HG03457 (cell line): ENCODE results near the gene GABRG3.

Source experiments
- ATAC-seq: cut with Tn5 transposase; IDR thresholded peaks from one replicate; pipeline ENCODE4 v1.9.1; 2021; ENCODE audit warnings: moderate number of reproducible peaks; ENCODE audit not compliant: unreplicated experiment

The GABRG3 gene

DNA sequence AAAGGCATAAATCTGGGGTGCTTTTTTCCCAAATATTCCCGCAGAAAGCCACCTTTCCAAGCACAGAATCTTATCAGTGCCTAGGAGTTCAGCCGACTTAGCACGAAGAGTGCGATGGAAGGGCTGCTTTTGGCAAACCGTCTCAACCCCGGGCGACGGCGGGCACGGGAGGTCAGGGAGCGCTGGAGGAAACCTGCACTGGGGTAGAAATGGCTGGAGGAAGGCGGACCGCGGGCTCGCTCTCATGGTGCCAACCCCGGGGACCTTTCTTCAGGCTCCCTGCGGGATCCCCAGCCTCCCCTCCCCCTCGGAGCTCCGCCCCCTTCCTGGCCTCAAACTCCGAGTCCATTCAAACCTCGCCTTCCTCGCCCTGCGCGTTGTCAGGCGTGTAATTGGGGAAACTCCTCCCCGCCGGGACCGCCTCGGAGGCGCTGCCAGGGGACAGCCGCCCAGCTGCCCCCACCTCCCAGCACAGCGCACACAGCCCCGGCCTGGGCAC is at the start of gene GABRG3:
Gene GABRG3 (plus strand): TSS at position 470 of the 499 bp plus-strand sequence.
- ATAC-seq = no peak

DNA sequence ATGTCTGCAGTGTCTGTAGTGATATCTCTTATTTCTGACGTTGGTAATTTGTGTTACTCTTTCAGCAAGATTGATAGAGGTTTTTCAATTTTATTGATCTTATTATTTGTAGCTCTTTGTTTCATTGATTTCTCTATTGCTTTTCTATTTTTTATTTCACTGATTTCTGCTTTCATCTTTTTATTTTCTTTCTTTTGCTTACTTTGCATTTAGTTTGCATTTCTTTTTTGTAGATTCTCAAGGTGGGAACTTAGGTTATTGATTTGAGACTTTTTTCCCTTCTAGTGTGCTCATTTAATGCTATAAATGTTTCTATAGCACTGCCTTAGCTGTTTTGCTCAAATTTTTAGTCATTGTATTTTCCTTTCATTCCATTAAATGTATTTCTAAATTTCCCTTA is 49.5 kb upstream of the GABRG3 start:
- ATAC-seq = no peak

DNA sequence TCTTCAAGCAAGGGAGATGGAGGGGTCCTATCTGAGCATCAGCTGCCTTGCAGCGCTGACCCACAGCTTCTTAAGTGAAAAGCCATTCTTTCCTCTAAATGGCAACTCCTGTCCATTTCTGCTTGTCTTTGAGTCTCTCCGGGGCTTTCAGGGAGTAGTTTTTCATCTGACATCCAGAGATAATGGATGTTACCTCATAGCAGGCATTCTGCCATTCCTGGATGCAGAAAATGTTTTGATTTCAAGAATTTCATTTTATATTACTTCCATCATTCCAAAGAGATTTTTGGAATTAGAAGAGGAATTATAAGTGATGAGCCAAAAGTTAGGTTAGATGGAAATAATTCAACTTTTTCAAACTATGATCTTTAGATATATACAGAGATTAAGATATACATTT is 44.9 kb upstream of the GABRG3 start:
- no peak for ATAC-seq

DNA sequence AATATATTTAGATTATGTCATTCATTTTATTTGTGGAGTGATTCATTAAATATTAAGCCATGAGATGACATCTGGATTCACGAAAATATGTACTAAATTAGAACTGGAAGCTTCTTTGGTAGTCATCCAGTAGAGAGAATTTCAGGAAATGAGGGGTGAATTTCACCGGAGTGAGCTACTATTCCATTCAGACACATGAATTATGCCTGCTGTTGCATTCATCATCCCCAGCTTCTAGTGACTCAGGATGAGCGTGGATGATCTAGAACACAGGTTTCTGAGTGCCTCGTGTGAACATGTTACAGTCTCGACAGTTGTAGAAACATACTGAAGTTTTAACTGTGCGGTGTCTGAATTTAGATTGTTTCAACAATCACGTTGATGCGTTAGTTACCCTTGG is 42.9 kb upstream of the GABRG3 start:
- ATAC-seq = no peak

DNA sequence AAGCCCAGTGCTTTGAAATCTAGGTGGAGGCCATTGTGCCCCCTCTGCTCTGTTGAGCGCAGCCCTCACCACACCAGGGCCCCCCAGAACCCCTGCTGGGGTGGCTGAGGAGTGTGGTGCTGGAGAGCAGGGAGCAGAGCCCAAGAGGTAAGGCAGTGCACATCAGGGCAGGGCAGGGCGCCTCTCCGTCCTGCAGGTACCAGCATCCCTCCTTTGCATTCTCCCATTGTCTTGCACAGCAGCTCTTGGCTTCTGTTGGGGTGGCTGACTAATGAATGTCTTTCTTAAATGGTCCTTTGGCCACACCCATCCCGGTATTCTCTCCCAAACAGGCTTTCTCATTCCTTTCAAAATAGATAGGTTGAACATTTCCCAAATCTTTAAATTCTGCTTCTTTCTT is 41.4 kb upstream of the GABRG3 start:
- no peak for ATAC-seq

DNA sequence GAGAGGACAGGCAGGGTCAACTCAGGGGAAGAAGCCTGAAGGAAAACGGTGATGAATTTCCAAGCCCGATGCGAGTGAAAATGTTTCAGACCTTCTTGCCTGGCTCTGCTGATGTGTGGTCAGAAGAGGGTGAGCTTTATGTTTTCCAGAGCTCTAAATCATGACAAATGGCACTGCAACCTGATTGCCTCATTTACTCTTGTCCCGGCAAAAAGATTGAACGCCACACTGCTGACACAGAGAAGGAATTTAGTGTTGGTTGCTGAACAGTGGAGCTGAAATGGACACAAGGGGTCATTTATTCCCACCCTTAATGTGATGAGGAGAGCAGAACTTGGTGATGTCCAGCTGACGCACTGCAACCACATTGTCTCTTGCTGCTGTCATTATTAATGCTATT is 36.1 kb upstream of the GABRG3 start:
- ATAC-seq = no peak

DNA sequence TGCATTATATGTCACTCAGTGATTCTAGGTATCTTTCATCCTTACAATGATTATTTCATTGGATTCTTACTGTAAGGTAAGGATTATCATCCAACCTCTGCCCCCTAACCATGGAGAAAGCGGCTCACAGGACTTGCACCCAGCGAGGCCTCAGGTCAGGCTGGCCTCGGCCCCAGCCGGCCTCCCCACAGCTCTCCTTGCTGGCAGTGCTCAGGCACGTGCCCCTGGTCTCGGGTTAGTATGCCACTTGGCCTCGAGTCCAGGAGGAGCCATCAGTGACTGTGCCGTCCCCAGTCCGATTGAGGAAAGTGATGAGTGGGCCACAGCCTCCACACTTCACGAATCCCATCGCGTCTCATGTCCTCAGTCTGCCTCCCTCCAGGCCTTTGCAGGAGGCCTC is 35.7 kb upstream of the GABRG3 start:
- ATAC-seq = no peak

DNA sequence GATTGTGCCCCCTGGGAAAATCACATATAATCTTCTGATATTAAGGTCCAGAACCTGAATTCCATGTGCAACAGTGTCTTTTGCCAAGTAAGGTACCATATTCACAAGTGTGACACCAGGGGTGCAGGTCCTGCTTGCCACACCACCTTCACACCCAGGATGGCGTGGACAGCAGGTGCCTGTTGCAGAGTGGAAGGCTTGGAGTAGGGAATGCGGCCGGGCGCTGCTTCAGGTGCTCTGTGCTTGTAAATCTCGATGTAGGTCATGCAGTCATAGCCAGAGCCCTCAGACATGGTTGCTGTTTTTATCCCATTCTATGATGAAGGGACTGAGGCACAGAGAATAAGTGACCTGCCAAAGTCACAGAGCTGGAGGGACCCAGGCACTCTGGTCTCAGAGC is 34.5 kb upstream of the GABRG3 start:
- ATAC-seq = no peak

DNA sequence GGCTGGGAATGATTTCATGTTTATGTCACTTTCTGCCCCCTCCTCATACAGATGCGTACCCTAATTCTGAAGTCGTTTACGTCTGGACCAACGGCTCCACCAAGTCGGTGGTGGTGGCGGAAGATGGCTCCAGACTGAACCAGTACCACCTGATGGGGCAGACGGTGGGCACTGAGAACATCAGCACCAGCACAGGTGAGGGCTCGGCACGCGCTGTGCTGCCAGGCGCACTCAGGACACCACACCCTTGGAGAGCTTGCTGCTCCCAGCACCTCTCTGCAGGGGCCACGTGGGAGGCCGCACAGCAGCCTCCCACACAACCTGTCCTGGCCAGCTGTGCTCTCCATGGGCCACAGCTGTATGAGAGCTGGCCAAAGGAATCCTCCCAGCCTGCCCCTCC is 33.8 kb upstream of the GABRG3 start:
- ATAC-seq = no peak

DNA sequence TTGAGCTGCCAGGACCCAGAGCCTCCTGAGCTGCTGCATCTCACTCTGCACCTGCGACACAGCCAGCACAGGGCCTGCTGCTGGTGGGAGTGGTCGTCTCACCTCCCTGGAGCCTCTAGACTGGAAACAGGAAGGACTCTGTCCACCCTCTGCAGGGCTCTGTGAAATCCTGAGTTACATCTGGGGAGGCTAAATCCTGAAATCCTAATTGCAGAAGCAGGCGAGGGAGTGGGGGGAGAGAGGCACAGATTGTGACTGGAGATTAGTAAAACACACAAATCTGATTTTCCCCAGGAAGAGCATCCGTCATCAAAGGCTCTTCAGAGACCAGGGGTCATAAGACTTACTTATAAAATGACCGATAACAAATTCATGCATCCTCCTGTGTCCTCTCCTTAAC is 31.6 kb upstream of the GABRG3 start:
- no peak for ATAC-seq

DNA sequence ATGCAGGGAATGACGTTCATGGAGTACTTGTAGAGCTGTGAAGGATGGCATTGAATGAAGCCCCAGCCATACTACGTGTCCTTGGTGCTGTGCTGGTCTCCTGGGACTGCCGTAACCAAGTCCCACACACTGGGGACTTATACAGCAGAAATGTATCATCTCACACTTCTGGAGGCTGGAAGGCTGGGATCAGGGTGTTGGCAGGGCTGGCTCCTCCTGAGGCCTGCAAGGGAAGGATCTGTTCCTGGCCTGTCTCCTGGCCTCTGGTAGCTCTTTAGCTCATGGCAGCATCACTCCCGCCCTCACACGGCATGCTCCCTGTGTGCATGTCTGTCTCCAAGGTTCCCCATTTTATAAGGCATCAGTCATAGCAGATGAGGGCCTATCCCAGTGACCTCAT is 29.5 kb upstream of the GABRG3 start:
- no peak for ATAC-seq

DNA sequence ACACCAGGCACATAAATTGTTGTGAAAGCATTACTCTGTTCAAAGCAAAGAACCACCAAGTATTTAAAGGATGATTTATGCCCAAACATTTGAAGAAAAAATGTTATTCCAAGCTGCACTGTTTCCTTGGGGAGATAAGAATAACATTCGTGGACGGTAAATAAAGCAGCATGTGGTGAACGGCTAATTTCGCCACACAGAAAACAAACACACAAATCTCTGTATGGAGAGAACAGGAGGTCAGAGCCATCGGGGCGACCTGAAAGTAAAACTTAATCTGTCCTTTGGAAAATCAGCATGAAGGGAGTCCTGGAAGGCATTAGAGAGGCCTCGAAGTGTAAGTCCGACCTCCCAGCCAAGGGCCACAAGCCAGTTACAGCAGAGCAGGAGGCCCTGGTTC is 27.1 kb upstream of the GABRG3 start:
- no peak for ATAC-seq

DNA sequence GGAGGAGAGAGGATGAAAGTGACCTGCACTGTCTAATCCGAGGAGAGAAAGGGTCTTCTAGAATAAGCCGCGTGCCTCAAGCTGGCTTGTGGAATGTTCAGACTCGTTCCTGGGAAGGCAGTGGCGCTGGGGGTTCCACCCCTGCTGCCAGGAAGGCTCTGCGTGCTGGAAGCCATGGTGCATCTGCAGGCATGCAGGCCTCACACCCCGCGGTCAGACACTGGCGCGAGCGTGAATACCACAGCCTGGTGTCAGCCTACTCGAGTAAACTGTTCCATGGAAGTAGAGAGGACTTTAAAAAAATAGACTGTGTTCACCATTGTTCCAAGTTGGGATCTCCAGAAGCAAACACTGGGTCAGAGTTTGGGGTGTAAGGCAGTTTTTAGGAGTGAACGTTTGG is 25.9 kb upstream of the GABRG3 start:
- no peak for ATAC-seq

DNA sequence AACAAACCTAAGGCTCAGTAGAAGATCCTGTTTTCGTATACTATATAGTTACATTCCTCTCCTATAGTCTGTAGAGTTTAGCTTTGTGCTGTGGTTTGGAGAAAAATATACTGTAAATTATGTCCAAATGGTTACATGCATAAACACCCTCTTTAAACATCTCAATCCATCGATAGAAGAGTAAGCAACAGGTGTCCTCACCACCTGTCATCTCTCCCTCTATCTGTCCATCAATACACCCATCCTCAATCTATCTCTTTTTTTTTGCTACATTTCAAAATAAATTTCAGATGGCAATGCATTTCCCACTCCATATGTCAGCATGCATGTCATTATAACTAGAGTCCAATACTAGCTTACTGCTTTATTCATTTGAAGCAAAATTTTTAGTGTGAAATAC is 21.0 kb upstream of the GABRG3 start:
- no peak for ATAC-seq

DNA sequence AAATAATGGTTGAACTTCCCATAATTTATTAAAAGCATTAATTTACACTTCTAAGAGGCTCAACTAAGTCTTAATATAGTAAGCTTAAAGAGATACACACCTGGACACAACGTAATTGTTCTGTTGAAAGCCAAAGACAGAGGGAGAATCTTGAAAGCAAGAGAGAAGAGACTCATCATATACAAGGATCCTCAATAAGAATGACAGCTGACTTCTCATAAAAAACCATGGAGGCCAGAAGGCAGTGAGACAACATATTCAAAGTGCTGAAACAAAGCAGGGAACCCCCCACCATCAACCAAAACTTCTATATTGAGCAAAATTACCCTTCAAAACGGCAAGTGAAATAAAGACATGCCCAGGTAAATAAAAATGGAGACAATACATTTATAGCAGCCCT is 16.6 kb upstream of the GABRG3 start:
- no peak for ATAC-seq

DNA sequence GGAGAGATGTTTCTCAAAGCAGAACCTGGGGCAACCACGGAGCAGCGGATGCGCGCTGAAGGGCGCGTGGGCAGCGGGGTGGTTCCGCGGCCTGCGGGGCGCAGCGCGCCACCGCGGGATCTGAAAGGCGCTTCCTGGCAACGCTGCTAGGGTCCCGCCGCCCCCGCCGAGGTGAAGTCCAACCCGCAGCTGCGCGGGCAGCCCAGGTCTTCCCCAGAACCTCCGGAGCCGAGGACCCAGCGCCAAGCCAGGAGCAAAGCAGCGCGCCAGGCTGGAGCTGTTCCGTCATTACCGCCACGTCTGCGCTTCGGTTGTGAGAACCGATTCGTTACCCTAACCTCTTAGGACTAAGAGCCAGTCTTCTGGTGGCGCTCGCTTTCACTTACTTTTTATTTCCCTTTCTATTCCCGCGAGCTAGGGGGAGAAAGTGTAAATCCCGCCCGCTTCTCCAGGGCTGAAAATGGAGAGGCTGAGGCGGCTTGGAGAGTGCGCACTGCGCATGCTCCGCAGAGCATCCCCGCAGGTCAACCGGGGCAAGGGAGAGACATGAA is 3.2 kb upstream of the GABRG3 start:
- no peak for ATAC-seq

DNA sequence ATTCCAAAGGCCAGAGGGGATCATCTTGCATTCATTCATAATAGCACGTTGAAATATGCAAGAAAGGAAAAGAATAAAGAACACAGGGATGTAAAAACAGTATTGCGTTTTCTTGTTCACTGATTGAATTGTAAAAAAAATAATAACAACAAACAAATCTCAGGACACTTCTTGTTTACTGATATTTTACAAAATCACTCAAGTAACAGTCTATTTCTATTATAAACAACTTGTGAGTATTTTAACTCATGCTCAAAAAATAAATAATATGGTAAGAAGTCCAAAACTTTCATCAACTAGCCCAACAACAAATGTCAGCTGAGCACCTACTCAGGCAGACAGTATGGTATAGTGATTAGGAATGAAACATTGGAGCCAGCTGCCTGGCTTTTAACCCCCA is 2.2 kb upstream of the GABRG3 start:
- ATAC-seq = no peak

DNA sequence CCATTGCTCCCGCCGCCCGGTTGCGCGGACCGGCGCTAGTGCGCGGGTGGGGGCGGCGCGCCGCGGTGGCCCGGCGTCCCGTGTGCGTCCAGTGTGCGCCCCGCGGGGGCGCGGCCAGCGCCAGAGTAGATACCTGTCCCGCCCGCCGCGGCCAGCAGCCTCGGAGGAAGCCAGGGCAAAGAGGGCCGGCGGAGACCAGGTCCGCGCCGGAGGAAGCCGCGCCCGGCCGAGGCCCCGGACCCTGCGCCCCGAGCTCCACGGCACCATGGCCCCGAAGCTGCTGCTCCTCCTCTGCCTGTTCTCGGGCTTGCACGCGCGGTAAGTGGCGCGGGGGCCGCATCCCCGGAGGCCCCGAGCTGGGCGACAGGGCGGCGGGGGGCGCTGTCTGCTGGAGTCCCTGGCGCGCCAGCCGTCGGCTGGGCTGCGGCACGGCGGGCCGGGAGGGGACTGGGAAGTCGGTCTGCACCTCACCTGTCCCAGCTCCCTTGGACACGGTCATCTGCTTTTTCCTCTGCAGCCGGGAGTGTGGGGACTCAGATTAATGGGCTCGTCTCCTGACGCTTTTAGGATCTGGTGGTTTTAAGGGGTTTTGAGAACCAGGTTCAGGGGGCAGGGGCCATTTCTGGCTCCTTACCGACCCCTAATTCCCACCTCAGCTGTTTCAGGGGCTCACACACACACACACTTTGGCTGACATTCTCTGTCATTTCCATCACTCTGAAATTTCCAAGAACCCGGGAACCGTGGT is 464 bp downstream of the GABRG3 start:
- no peak for ATAC-seq

DNA sequence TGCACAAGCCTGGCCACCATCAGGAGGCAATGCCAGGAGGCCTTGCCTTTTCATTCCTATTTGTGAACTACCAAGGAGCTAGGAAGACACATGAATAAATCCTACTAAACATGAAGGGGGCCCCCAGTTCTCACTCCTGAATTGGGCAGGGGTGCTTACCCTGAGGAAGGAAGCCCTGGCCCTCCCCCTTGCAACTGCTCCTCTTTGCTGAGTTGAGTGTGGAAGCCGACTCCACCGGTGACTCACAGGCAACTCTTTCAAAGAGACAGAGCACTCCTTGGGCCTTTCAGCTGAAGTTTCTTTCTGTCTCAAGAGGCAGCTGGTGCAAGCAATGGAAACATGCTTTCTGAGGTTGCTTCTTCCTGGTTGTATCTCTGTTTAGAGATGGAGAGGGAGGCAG is 1.7 kb downstream of the GABRG3 start:
- no peak for ATAC-seq

DNA sequence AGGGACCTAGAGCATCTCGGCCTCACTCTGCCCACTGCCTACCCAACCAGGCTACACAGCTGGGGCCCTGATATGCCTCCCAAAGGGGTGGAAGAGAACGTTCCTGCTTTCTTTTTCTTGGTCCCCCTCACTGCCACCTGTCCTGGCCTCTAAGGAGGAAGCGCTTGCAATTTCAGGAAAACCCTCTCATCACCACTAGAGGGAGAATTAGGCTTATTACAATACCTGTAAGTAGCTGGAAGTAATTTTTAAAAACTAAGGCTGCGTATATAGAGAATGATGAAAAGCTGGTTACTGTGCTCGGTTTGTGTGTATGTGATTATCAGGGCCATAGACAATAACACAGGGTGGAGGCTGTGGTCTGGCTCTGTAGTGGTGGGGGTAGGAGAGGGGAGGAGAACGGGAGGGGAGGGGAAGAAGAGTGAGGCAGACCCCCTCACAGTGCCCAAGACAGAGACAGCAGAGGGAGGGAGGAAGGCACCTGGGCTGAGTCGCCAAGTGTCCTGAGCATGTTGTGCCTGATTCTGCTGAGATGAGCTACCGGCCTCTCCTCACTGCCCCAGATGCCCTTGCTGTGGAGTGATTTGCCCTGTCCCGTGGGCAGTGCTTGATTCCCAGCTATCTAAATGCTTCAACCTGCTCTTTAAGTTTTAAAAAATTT is 3.3 kb downstream of the GABRG3 start:
- no peak for ATAC-seq

DNA sequence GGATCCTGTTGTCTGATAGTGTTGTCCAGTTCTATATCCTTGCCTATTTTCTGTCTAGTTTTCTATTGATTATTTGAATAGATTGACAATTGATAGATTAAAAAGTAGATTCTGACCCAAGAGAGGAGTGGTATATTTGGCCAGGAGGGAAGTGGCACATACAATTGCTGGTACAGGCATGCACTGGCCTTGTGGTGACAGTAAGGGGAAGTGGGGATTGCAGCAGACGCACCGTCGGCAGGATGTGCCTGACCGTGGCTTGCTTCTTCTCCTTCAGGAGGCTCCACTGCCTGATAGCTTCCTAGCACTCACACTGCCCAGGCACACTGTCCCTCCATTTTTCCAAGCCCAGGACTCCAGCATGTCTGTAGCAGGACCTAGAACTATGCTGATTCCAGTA is 10.5 kb downstream of the GABRG3 start:
- no peak for ATAC-seq

DNA sequence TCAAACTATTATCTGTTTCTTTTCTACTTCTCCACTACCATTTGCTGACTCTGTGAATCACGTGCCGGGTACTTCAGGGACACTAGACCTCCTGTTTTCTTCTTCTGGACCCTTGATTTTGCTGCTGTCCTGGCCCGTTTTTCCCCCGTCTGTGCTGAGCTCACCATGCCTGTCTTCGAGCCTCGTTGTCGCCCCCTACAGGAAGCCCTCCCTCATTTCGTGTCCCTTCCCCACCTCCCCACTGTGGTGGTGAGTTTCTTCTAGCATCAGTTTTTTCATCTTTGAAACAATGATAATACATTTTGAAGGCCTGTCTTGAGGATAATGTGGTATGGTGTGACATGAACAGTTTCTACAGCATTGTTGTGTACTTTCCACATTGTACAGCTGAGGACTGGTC is 12.8 kb downstream of the GABRG3 start:
- ATAC-seq = no peak
